Measurements from ENCODE around the gene TOMM70.
"Not testable (repeated sequence)": the region's sequence is repeated elsewhere in the genome, so short reads cannot be mapped to it uniquely, and the experiment has no call there.

Gene TOMM70

GRCh38 chr3:100400780-100401673, at the start of gene TOMM70, which contains the start of gene LNP1:
Gene TOMM70 (minus strand): TSS chr3:100401089. CDS start chr3:100400949, 140 bp downstream.
Gene LNP1 (plus strand): TSS chr3:100401539. CDS start chr3:100429730, 28,191 bp downstream.
- DNase-seq (ENCODE audit: low read depth): peak; percentile 93

GRCh38 chr3:100449214-100449613, 48.3 kb upstream of the TOMM70 start:
- no peak for DNase-seq (ENCODE audit: low read depth)

- DNase-seq (ENCODE audit: low read depth): no peak
Measured at GRCh38 chr3:100448079-100448478, 47.2 kb upstream of the TOMM70 start.

- not testable (repeated sequence) for DNase-seq (ENCODE audit: low read depth)
Measured at GRCh38 chr3:100447067-100447466, 46.2 kb upstream of the TOMM70 start.

- DNase-seq (ENCODE audit: low read depth): no peak
Measured at GRCh38 chr3:100443690-100444089, 42.8 kb upstream of the TOMM70 start.

GRCh38 chr3:100440895-100441294, 40.0 kb upstream of the TOMM70 start:
- no peak for DNase-seq (ENCODE audit: low read depth)

GRCh38 chr3:100438623-100438974, 37.7 kb upstream of the TOMM70 start:
- DNase-seq (ENCODE audit: low read depth): no peak

- DNase-seq (ENCODE audit: low read depth): no peak
Measured at GRCh38 chr3:100437721-100438622, 37.1 kb upstream of the TOMM70 start.

- DNase-seq (ENCODE audit: low read depth): no peak
Measured at GRCh38 chr3:100436951-100437350, 36.1 kb upstream of the TOMM70 start.

- DNase-seq (ENCODE audit: low read depth): no peak
Measured at GRCh38 chr3:100429187-100429716, 28.4 kb upstream of the TOMM70 start.

- DNase-seq (ENCODE audit: low read depth): no peak
Measured at GRCh38 chr3:100427699-100428098, 26.8 kb upstream of the TOMM70 start.

- no peak for DNase-seq (ENCODE audit: low read depth)
Measured at GRCh38 chr3:100426067-100426682, 25.3 kb upstream of the TOMM70 start.

GRCh38 chr3:100425316-100425715, 24.4 kb upstream of the TOMM70 start:
- no peak for DNase-seq (ENCODE audit: low read depth)

GRCh38 chr3:100424261-100424660, 23.4 kb upstream of the TOMM70 start:
- DNase-seq (ENCODE audit: low read depth): no peak

GRCh38 chr3:100423611-100424010, 22.7 kb upstream of the TOMM70 start:
- DNase-seq (ENCODE audit: low read depth): no peak

GRCh38 chr3:100420885-100421284, 20.0 kb upstream of the TOMM70 start:
- DNase-seq (ENCODE audit: low read depth): no peak

GRCh38 chr3:100419406-100419805, 18.5 kb upstream of the TOMM70 start:
- no peak for DNase-seq (ENCODE audit: low read depth)

GRCh38 chr3:100416863-100417262, 16.0 kb upstream of the TOMM70 start:
- DNase-seq (ENCODE audit: low read depth): no peak

- no peak for DNase-seq (ENCODE audit: low read depth)
Measured at GRCh38 chr3:100416176-100416575, 15.3 kb upstream of the TOMM70 start.

- DNase-seq (ENCODE audit: low read depth): no peak
Measured at GRCh38 chr3:100413613-100414012, 12.7 kb upstream of the TOMM70 start.

- no peak for DNase-seq (ENCODE audit: low read depth)
Measured at GRCh38 chr3:100412912-100413590, 12.2 kb upstream of the TOMM70 start.
